Ecto neural progenitor cell (in vitro differentiated cells): ENCODE results near the gene BBS1.
"Not testable (repeated sequence)": the region's sequence is repeated elsewhere in the genome, so short reads cannot be mapped to it uniquely, and the experiment has no call there.

Experiments used
- DNase-seq: peaks from one replicate; pipeline ENCODE4 v3.0.0-alpha.2; 2018; ENCODE audit warnings: low spot score

Gene BBS1

GRCh38 chr11:66524304-66525040, 14.0 kb downstream of the BBS1 start:
- no peak for DNase-seq

DNA sequence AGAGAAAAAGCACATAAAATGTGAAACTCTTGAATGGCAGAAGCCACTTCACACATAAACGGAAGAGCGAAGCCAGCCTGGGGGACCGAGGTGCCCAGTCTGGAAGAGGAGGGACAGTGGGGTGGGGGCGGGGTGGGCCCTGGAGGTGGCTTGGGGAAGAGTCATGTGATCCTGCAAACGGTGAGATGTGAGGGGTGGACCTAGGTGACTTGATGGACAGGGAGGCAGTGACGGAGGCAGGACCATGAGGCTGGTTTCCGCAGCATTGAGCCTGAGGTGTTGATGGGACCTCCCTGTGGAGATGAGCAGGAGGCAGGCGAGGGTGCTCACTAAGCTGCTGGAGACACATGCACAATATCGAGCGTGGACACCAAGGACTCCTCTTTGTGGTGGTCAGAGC, 18.6 kb downstream of the BBS1 start:
- DNase-seq: no peak

GRCh38 chr11:66529655-66530054, 19.2 kb downstream of the BBS1 start:
- no peak for DNase-seq

GRCh38 chr11:66530927-66531709, 20.7 kb downstream of the BBS1 start:
- no peak for DNase-seq

DNA sequence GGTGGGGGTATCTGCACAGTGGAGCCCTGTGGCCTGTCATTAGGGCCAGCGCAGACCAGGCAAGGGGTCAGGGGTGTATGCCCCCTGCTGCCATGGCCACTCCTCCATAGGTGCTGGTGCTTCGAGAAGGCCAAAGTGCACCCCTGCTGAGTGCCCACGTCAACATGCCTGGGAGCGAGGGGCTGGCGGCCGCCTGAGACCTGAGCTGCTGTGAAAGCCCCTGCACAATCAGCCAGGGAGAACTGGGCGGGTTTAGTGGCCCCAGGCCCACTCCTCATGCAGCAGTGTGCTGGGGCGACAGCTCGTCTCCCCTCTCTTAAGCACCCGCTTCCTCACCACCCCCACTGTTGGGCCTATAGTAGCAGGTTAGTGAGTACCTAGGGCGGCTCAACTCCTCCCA, 21.4 kb downstream of the BBS1 start:
- no peak for DNase-seq

DNA sequence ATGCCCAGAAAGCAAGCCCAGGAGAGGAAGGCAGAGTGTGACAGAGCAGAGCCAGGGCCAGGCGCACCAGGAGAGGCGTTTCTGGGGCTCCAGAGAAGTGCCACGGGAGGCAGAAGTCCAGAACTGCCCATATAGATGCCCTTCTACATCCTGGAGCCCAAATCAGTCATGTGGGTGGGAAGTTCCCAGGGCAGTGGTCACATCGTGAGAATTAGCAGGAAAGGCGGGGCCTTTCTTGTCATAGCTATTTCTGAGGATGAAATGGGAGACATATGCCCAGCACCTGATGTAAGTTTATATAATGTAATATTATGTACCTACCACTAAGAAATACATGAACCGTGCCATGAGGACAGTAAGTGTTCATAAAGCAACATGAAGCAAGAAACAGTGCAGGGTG, 22.3 kb downstream of the BBS1 start:
- DNase-seq: no peak

GRCh38 chr11:66539170-66539869, 28.9 kb downstream of the BBS1 start:
- DNase-seq: no peak

DNA sequence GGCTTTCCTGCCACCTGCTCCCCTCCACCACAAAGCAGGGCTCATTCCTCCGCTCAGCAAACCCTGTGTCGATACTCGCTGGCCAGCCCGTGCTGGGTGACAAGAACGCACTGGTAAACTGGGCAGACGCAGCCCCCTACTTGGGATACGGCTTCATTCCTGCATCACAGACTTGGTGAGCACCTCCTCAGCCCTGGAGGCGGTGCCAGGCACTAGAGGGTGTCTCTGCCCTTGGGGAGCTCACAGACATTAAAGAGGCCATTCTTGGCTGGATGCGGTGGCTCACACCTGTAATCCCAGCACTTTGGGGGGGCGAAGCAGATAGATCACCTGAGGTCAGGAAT, 29.4 kb downstream of the BBS1 start:
- no peak for DNase-seq

DNA sequence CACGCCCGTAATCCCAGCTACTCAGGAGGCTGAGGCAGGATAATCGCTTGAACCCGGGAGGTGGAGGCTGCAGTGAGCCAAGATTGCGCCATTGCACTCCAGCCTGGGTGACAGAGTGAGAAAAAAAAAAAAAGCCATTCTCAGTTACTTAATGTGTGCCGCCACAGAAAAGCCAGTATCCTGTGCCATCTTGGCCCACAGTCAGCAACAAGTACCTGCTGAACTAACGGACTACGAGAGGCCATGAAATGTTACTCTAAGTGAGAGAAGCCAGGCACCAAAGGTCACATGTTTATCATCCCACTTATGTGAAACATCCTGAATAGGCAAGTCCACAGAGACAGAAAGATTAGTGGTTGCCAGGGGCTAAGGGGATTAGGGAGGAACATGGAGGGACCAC, 30.2 kb downstream of the BBS1 start:
- not testable (repeated sequence) for DNase-seq

GRCh38 chr11:66541892-66542291, 31.5 kb downstream of the BBS1 start:
- DNase-seq: no peak

GRCh38 chr11:66542362-66542761, 31.9 kb downstream of the BBS1 start:
- DNase-seq: no peak

DNA sequence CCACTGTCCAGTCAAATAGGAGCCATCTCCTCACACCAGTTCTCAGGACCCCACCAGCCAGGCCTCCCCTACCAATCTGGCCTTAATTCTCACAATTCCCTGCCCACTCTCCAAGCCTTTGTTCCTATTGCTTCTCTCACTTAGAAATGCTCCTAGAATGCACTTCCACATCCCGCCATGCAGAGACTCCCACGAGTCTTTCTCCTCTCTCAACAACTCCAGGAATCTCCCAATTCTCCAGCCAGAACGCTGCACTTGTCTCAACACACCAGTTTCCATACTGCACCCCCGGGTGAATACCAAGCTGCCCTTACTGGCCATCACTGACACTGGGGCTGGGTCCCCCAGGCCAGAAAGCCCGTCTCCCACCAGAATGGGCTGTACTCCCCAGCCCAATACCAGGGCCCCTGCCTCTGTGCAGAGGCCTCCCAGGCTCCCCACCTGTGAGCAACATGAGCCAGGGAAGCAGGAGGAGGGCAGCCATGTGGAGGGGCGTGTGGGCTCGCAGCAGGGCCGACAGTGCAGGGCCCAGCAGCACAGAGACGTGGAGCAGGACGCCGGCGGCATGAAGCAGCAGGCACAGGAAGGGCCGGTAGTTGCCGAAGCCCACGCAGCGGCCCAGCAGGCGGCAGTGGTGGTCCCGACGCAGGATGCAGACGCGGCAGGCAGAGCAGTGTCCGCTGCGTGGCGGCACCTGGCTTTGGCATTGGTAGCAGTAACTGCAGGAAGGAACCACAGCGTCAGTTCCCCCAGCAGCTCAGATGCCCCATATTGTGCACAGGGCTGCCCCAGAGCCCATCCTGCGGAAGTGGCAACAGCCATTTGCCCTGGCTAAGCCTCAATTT, 33.0 kb downstream of the BBS1 start:
- DNase-seq: peak; percentile 77

DNA sequence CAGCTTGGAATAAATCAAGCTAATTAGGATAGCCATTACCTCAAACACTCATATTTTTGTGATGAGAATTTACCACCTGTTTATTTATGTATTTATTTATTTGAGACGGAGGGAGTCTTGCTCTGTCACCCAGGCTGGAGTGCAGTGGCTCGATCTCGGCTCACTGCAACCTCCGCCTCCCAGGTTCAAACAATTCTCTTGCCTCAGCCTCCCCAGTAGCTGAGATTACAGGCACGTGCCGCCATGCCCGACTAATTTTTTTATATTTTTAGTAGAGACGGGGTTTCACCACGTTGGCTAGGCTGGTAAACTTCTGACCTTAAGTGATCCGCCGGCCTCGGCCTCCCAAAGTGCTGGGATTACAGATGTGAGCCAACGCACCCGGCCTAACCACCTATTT, 34.5 kb downstream of the BBS1 start:
- peak; percentile 37 for DNase-seq

DNA sequence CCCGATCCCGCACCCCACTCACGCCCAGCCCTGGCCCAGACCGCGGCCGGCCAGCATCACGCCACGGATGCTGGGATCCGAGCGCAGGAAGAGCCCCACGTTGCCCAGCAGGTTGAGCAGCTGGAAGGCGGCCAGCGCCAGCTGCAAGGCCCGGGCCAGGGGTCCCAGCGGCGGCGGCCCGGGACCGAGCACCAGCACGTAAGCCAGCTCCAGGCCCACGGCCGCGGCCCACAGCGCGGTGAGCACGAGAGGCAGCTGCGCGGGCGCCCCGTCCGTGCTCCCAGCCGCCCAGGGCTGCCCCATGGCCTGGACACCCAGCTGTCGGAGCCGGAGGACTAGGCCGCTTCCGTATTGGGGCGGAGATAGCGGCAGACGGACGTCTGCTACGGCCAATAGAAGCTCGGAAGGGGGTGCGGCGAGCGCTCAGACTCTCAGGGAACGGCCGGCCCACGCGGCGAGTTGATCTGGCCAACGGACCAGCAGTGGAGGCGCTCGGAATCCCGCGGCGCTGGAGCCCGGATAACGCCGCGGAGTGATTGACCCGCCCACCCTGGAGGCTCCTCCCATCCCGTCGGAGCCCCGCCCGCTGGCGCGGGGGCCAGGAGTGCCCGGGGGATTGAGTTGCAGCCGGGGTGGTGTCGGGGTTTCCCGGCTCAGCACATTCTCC, 35.4 kb downstream of the BBS1 start, which contains the start of gene ZDHHC24:
Gene ZDHHC24 (minus strand): TSS at position 348 of the 667 bp plus-strand sequence. CDS start 45 bp downstream, at position 303.
- DNase-seq: peak; percentile 97

- peak; percentile 76 for DNase-seq
These were observed 36.0 kb downstream of the BBS1 start, which contains the start of gene ACTN3 for GRCh38 chr11:66546368-66546965. ACTN3 (plus strand) TSS chr11:66546903; CDS start chr11:66546938, 35 bp downstream.

GRCh38 chr11:66546966-66547661, 36.7 kb downstream of the BBS1 start:
- DNase-seq: no peak

- DNase-seq: peak; percentile 62
These were observed 37.2 kb downstream of the BBS1 start for GRCh38 chr11:66547662-66548009.

DNA sequence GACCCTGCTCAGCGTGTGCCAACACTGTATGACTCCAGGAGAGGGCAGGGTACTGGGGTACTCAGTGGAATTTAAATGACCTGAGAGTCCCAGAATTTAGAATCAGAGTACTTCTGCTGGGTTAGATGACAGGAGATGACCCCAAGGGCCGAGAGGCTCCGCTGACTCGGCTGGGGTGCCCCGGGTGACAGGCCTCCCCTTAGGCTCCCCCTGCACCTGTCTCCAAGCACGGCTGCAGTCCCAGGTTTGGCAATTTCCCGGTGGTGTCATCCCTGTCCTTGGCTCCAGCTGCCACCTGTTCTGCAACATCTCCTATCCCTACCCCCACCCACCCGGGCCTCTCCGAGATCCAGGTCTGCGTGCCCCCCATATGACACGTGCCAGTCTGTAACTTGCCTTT, 37.6 kb downstream of the BBS1 start:
- no peak for DNase-seq

DNA sequence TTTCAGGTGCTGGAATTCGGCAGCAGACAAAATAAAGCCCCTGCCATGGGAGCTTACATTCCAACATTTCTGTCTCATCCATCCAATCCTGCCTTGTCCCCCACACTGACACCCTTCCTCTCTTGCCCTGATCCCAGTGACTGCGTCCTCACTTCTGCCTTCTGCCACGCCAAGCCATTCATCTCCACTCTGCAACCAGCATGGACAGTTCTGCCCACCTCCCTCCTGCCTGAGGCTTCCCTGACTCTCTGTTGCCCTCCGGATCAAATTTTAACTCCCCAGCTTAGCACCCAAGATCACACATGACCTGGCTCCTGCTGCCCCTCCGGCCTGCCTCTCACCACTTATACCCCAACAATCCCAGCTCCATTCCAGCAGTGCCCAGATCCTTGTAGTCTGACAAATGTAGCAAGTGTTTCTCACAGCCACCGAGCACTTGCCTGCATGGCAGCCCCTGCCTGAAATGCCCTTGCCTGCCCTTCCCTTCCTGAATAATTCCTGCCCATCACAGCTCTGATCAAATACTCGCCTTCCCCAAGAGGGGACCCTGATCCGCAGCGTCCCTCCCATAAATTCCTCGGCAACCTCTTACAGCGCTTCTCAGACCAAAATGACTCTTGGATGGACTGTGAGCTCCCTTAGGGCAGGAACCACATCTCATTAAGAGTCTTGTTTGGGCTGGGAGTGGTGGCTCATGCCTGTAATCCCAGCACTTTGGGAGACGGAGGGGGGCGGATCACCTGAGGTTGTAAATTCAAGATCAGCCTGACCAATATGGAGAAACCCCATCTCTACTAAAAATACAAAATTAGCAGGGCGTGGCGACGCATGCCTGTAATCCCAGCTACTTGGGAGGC, 38.6 kb downstream of the BBS1 start:
- DNase-seq: no peak
